H9 (cell line): ENCODE results near the gene RTTN. TPM values are rescaled to one million over a fixed set of nuclear protein-coding genes. Genes with fewer than 3 reads are reported as not detected.

Experiments used
- DNase-seq: peaks from one replicate; pipeline ENCODE4 v3.0.0-alpha.2; 2017
- H2AFZ ChIP-seq: one replicate; pipeline ENCODE4 v1.6.1; 2013; ENCODE audit warnings: mild to moderate bottlenecking, low read length, control low read depth, moderate library complexity
- H2AK5ac ChIP-seq: 2 replicates; pipeline ENCODE4 v1.6.1; 2013; ENCODE audit warnings: low read length, control low read depth, mixed read lengths; ENCODE audit not compliant: insufficient read length
- H2BK120ac ChIP-seq: one replicate; pipeline ENCODE4 v1.6.1; 2013; ENCODE audit warnings: low read depth, mild to moderate bottlenecking, low read length, control low read depth, inconsistent platforms; ENCODE audit not compliant: poor library complexity, severe bottlenecking
- H2BK12ac ChIP-seq: 2 replicates; pipeline ENCODE4 v1.6.1; 2013; ENCODE audit warnings: low read length, control low read depth, mixed read lengths, low read depth; ENCODE audit not compliant: insufficient read length
- H2BK15ac ChIP-seq: 2 replicates; pipeline ENCODE4 v1.6.1; 2013; ENCODE audit warnings: low read depth, low read length, control low read depth
- H2BK20ac ChIP-seq: one replicate; pipeline ENCODE4 v1.6.1; 2013; ENCODE audit warnings: low read depth, mild to moderate bottlenecking, low read length, control low read depth, inconsistent platforms; ENCODE audit not compliant: poor library complexity, severe bottlenecking
- H2BK5ac ChIP-seq: 2 replicates; pipeline ENCODE4 v1.6.1; 2013; ENCODE audit warnings: low read length, control low read depth, mixed read lengths; ENCODE audit not compliant: insufficient read length
- H3K14ac ChIP-seq: 2 replicates; pipeline ENCODE4 v1.6.1; 2013; ENCODE audit warnings: low read length, control low read depth; ENCODE audit not compliant: insufficient read depth
- H3K18ac ChIP-seq: 2 replicates; pipeline ENCODE4 v1.6.1; 2013; ENCODE audit warnings: low read depth, mild to moderate bottlenecking, mixed read lengths, low read length, control low read depth; ENCODE audit not compliant: insufficient read length
- H3K23ac ChIP-seq: 2 replicates; pipeline ENCODE4 v1.6.1; 2013; ENCODE audit warnings: low read length, control low read depth, mixed read lengths, low read depth; ENCODE audit not compliant: insufficient read length
- H3K23me2 ChIP-seq: 2 replicates; pipeline ENCODE4 v1.6.1; 2013; ENCODE audit warnings: low read depth, mild to moderate bottlenecking, mixed read lengths, low read length, control low read depth; ENCODE audit not compliant: insufficient read length, poor library complexity, severe bottlenecking
- H3K27ac ChIP-seq: 2 replicates; pipeline ENCODE4 v1.5.1; 2013; ENCODE audit warnings: low read length, control low read depth, mixed read lengths, low read depth; ENCODE audit not compliant: insufficient read length
- H3K27me3 ChIP-seq: 2 replicates; pipeline ENCODE4 v1.6.1; 2013; ENCODE audit warnings: low read length, control low read depth, inconsistent platforms; ENCODE audit not compliant: insufficient read depth
- H3K4ac ChIP-seq: 2 replicates; pipeline ENCODE4 v1.6.1; 2013; ENCODE audit warnings: low read depth, mild to moderate bottlenecking, control low read depth, inconsistent platforms, low read length, moderate library complexity
- H3K4me1 ChIP-seq: 2 replicates; pipeline ENCODE4 v1.6.1; 2013; ENCODE audit warnings: low read length, control low read depth, inconsistent platforms; ENCODE audit not compliant: insufficient read depth
- H3K4me2 ChIP-seq: 2 replicates; pipeline ENCODE4 v1.6.1; 2013; ENCODE audit warnings: low read length, control low read depth, mixed read lengths; ENCODE audit not compliant: insufficient read length, insufficient read depth
- H3K56ac ChIP-seq: 2 replicates; pipeline ENCODE4 v1.6.1; 2013; ENCODE audit warnings: low read depth, mild to moderate bottlenecking, mixed read lengths, low read length, control low read depth; ENCODE audit not compliant: insufficient read length
- H3K79me1 ChIP-seq: 2 replicates; pipeline ENCODE4 v1.6.1; 2013; ENCODE audit warnings: low read depth, mild to moderate bottlenecking, moderate library complexity, low read length, control low read depth, inconsistent platforms; ENCODE audit not compliant: insufficient read depth, poor library complexity, severe bottlenecking
- H3K79me2 ChIP-seq: 2 replicates; pipeline ENCODE4 v1.6.1; 2013; ENCODE audit warnings: low read length, control low read depth, inconsistent platforms; ENCODE audit not compliant: insufficient read depth
- H3K9ac ChIP-seq: 2 replicates; pipeline ENCODE4 v1.6.1; 2013; ENCODE audit warnings: low read length, control low read depth, mixed read lengths; ENCODE audit not compliant: insufficient read length; ENCODE audit errors: extremely low read depth
- H3K9me3 ChIP-seq: one replicate; pipeline ENCODE4 v1.6.1; 2013; ENCODE audit warnings: low read depth, low read length, inconsistent platforms; ENCODE audit not compliant: control insufficient read depth
- H3T11ph ChIP-seq: one replicate; pipeline ENCODE4 v1.6.1; 2013; ENCODE audit warnings: mild to moderate bottlenecking, low read length, control low read depth, inconsistent platforms
- H4K20me1 ChIP-seq: one replicate; pipeline ENCODE4 v1.6.1; 2013; ENCODE audit not compliant: control insufficient read depth, insufficient read length, insufficient read depth
- H4K5ac ChIP-seq: 2 replicates; pipeline ENCODE4 v1.6.1; 2013; ENCODE audit warnings: low read depth, mild to moderate bottlenecking, mixed read lengths, low read length, control low read depth; ENCODE audit not compliant: insufficient read length
- H4K8ac ChIP-seq: replicated peaks from 2 replicates; pipeline ENCODE4 v1.6.1; 2013; ENCODE audit warnings: low read length, control low read depth, mixed read lengths, low read depth; ENCODE audit not compliant: insufficient read length
- H4K91ac ChIP-seq: 2 replicates; pipeline ENCODE4 v1.6.1; 2013; ENCODE audit warnings: low read depth, mild to moderate bottlenecking, moderate library complexity, mixed read lengths, low read length, control low read depth; ENCODE audit not compliant: insufficient read length
- H3K27ac Mint-ChIP-seq, 3 experiments: 2 replicates in 2 of 3; 3 replicates in 1 of 3; pipeline ENCODE4 v1.8.0; 2020 to 2021; ENCODE audit warnings: mixed read lengths in 3 of 3, mild to moderate bottlenecking in 1 of 3, moderate library complexity in 1 of 3
- H3K27me3 Mint-ChIP-seq: 2 replicates; pipeline ENCODE4 v1.8.0; 2021; ENCODE audit warnings: low read depth, mild to moderate bottlenecking, moderate library complexity, mixed read lengths
- H3K36me3 Mint-ChIP-seq, 3 experiments: 2 replicates in 2 of 3; 3 replicates in 1 of 3; pipeline ENCODE4 v1.8.0; 2020 to 2021; ENCODE audit warnings: low read depth in 3 of 3, mixed read lengths in 3 of 3; ENCODE audit not compliant: insufficient read depth in 1 of 3
- H3K4me1 Mint-ChIP-seq, 2 experiments: 2 replicates each; pipeline ENCODE4 v1.8.0; 2020; ENCODE audit warnings: mixed read lengths in 2 of 2
- H3K4me3 Mint-ChIP-seq, 2 experiments: 2 replicates in 1 of 2; 3 replicates in 1 of 2; pipeline ENCODE4 v1.8.0; 2020 to 2021; ENCODE audit warnings: mild to moderate bottlenecking in 2 of 2, mixed read lengths in 2 of 2, moderate library complexity in 1 of 2
- H3K9me3 Mint-ChIP-seq, 2 experiments: 2 replicates in 1 of 2; 3 replicates in 1 of 2; pipeline ENCODE4 v1.8.0; 2020; ENCODE audit warnings: mild to moderate bottlenecking in 2 of 2, mixed read lengths in 2 of 2, moderate library complexity in 1 of 2
- CTCF ChIP-seq: fragments of 200-600 bp; sonication (generic); conservative IDR thresholded peaks from 3 replicates; pipeline ENCODE4 v1.8.0; 2021; ENCODE audit warnings: antibody characterized with exemption, mild to moderate bottlenecking
- WGBS: extraction: QIAGEN DNeasy Blood & Tissue Kit; methylation state at CpG from one replicate; pipeline ENCODE4 v1.1.7; 2013; ENCODE audit warnings: missing lambda C conversion rate, low lambda C conversion rate, mixed read lengths; ENCODE audit not compliant: insufficient read length; ENCODE audit errors: extremely low coverage; 5-methylcytosine and 5-hydroxymethylcytosine counted together
- total RNA-seq: library from RNA; stranded (reverse); gene quantifications from 2 replicates; pipeline ENCODE4 v1.2.1, GENCODE V29; 2021

The RTTN gene
- total RNA-seq, 1 experiment from 2014 or later = 17.6 TPM

GRCh38 chr18:70019991-70020390, 185.5 kb downstream of the RTTN start:
- H2BK120ac ChIP-seq = no peak overlapping the region
- Mint-ChIP-seq H3K27ac (no peak overlapping the region), H3K4me1 (peaks cover 6 to 7% of the 10 kb centered on the region in 2 experiments), H3K4me3 (no peak overlapping the region), H3K36me3 (peaks cover 5 to 19% (median 15%) of the 10 kb centered on the region in 3 experiments; a peak in 6 of 7 replicates), H3K9me3 (no peaks in the 10 kb centered on the region), H3K27me3 (no peaks in the 10 kb centered on the region)
- no peak overlapping the region for H3K56ac ChIP-seq
- H3K79me1 ChIP-seq = no peaks in the 10 kb centered on the region
- no peak overlapping the region for H2AK5ac ChIP-seq
- H2BK5ac ChIP-seq = no peak overlapping the region
- no peaks in the 10 kb centered on the region for H4K20me1 ChIP-seq
- H3K4me2 ChIP-seq = no peak overlapping the region
- no peaks in the 10 kb centered on the region for H3K4me1 ChIP-seq
- no peaks in the 10 kb centered on the region for H3K27me3 ChIP-seq
- H2AFZ ChIP-seq = no peak overlapping the region
- H2BK12ac ChIP-seq = no peak overlapping the region
- TF ChIP-seq CTCF = no peak
- H4K8ac ChIP-seq = no peak overlapping the region
- H3T11ph ChIP-seq = no peak overlapping the region
- H3K9me3 ChIP-seq = no peaks in the 10 kb centered on the region
- H3K27ac ChIP-seq = no peak overlapping the region
- no peaks in the 10 kb centered on the region for H3K79me2 ChIP-seq
- no peak overlapping the region for H3K23ac ChIP-seq
- no peak overlapping the region for H3K4ac ChIP-seq
- no peaks in the 10 kb centered on the region for H3K23me2 ChIP-seq
- H3K9ac ChIP-seq = no peak overlapping the region
- H4K5ac ChIP-seq = no peak overlapping the region
- H2BK15ac ChIP-seq = no peak overlapping the region
- no peak for DNase-seq
- H4K91ac ChIP-seq = no peak overlapping the region
- H2BK20ac ChIP-seq = no peak overlapping the region
- H3K14ac ChIP-seq = no peak overlapping the region
- WGBS = no CpG with 5 or more reads among the region's 2 CpGs
- H3K18ac ChIP-seq = no peak overlapping the region
